ENCODE results near the gene CDC42EP1. TPM values are rescaled to one million over a fixed set of nuclear protein-coding genes. Genes with fewer than 3 reads are reported as not detected.
"Not testable (repeated sequence)": the region's sequence is repeated elsewhere in the genome, so short reads cannot be mapped to it uniquely, and the experiment has no call there.

CDC42EP1 gene, protein sequence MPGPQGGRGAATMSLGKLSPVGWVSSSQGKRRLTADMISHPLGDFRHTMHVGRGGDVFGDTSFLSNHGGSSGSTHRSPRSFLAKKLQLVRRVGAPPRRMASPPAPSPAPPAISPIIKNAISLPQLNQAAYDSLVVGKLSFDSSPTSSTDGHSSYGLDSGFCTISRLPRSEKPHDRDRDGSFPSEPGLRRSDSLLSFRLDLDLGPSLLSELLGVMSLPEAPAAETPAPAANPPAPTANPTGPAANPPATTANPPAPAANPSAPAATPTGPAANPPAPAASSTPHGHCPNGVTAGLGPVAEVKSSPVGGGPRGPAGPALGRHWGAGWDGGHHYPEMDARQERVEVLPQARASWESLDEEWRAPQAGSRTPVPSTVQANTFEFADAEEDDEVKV
- total RNA-seq, result 8.9 TPM

GRCh38 chr22:37559901-37560607 lies at the start of gene CDC42EP1:
Gene CDC42EP1, plus strand, starts transcription at chr22:37560480. Its CDS starts 5,870 bp downstream, at chr22:37566350.
- peak; percentile 39 for DNase-seq

DNA sequence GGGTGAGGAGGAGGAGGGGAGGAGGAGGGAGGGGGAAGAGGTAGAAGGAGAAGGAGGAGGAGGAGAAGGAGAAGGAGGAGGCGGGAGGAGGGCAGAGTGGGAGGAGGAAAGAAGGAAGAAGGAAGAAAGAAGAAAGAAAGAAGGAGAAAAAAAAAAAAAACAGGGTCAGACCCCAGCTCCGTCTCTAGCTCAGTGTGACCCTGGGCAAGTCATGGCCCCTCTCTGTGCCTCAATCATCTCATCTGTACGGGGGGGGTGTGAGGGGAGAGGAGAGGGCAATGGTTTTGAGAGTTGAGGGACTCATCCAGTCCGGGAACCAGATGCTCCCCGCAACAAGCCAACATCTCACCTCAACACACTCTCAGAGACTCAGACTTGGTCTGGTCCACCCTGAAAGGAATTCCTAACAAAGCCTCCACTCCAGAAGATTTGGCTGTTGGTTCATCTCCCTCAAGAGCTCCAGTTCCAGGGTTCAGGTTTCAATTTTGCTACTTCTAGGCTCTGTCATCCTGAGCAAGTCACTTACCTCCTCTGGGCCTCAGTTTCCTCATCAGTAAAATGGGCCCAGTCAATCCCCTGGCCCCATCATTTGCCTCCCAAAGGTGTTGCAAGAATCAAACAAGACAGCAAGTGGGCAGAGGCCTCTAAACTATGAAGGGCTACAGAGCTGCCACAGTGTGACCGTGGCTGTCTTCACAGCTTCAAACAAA lies 48.7 kb upstream of the CDC42EP1 start:
- no peak for DNase-seq

DNA sequence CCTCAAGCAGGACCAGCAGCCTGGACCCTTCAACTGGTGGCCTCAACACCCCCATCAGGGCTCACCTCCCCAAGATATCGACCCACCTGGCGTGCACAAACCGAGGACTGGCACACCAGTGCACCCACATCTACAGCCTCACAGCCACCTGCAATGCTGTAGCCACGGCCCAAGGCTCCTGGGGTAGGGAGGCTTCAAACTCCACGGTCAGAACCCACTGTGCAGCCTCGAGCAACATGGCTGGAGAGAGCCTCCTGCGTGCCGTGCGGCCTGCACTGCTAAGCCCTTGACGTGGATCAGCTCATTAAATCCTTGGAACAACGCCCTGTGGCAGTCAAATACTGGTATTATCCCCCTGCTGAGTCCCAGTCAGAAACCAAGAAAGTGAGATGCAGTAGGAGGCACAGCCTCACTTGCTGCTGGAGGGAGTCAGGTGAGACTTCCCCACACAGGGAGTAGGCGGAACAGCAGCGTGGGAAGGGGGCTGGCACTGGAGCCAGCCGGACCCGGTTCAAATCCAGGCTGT lies 45.7 kb upstream of the CDC42EP1 start:
- no peak for DNase-seq

- DNase-seq, result no peak
These were observed 44.4 kb upstream of the CDC42EP1 start for GRCh38 chr22:37515901-37516300.

GRCh38 chr22:37516456-37516855 lies 43.8 kb upstream of the CDC42EP1 start:
- DNase-seq, result no peak

DNA sequence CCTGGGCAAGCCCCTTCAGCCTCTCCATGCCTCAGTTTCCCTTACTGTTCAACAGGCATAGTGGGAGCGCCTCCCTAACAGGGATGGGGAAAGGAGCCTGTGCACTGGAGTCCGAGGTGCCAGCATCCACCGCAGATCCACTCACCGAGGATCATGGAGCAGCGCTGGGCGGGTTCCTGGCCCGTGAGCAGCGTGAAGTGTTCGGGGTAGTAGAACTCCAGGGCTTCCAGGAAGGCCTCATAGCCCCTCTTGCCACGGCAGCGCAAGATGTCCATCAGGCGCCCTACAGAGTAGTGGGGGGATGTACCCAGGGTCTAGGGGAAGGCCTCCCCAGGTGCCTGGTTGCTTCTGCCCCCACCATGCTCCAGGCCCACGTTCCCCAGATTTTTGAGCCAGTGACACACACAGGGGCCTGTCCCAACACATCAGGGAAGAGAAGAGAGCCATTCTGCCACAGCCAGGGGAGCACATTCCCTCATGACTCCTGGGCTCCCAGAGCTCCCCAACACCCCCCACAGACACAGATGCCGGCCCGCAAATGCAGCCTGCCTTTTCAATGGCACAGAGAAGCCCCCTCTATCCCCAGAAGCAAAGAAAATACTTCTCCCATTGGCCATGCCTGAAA lies 42.3 kb upstream of the CDC42EP1 start:
- DNase-seq, result no peak

GRCh38 chr22:37518509-37519267 lies 41.6 kb upstream of the CDC42EP1 start:
- DNase-seq, result no peak

DNA sequence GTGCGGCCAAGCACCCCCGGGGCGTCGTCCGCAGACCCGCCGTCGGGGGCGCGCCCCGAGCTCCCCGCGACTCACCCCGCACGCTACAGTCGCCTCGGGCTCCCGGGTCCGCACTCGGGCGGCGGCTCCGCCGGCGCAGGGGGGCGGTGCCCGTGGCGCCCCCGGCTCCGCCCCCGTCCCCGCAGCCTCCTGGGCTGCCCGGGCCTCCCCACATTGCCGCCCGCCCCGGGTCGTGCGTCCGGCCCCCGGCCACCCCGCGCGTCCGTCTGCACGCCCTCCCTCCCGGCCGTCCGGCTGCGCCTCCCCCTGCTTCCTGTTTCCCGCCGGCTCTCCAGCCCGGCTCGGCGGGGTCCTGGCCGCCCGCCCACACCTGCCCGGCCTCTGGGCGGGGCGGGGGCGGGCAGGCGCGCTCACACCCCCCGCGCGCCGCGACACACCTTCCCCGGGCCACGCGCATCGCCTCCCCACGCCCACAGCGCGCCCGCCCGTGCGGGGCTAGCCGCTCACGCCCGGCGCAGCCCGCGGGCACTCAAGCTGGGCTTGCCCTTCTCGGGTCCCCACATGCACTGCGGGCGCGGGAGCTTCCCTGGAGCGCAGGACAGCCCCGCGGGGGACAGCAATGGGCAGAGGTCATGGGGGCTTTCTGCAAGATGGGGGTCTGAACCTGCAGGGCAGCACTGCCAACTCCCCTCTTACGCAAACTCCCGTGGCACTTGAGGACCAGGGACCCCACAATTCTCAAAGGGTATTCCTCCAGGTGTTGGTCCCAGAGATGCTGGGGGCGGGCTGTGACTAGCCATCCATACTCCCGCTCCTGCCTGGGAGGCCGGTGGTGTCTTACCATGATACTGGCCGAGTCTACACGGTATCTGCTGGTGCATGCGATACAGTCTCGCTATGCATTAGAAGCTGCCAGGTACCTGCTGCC lies 40.7 kb upstream of the CDC42EP1 start, which contains the start of gene CARD10:
Gene CARD10, minus strand, starts transcription at position 148 of the 928 bp plus-strand sequence. CDS start 215 bp downstream, outside the sequence.
- no peak for DNase-seq

- DNase-seq, result no peak
These were observed 39.5 kb upstream of the CDC42EP1 start for GRCh38 chr22:37520776-37521191.

GRCh38 chr22:37521236-37521739 lies 39.0 kb upstream of the CDC42EP1 start:
- DNase-seq, result no peak

GRCh38 chr22:37522482-37522881 lies 37.8 kb upstream of the CDC42EP1 start:
- DNase-seq, result no peak

GRCh38 chr22:37525073-37525745 lies 35.1 kb upstream of the CDC42EP1 start:
- no peak for DNase-seq

- DNase-seq, result no peak
These were observed 34.4 kb upstream of the CDC42EP1 start for GRCh38 chr22:37525746-37526350.

GRCh38 chr22:37526376-37526775 lies 33.9 kb upstream of the CDC42EP1 start:
- DNase-seq, result no peak

DNA sequence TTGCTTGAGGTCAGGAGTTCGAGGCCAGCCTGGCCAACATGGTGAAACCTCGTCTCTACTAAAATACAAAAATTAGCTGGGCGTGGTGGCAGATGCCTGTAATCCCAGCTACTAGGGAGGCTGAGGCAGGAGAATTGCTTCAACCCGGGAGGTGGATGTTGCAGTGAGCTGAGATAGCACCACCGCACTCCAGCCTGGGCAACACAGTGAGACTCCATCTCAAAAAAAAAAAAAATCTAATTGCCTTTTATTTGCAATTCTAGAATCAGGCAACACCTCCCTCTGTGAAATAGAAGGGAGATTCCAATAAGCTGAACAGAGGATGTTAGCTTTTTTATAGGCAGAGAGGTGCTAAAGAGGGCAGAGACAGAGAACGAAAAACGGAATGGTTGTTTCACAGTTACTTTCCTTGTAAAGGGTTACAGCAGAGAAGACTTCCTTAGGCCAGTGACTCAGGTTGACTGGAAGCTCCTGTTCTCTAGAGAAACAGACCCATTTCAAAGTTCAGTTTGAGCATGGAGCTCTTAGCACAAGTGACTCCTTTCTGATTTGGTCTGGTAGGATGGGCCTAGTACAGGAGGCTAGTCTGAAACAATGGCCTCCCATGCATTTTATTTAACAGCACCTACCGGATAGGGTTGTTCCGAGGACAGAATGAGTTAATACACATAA lies 33.1 kb upstream of the CDC42EP1 start:
- not testable (repeated sequence) for DNase-seq

DNA sequence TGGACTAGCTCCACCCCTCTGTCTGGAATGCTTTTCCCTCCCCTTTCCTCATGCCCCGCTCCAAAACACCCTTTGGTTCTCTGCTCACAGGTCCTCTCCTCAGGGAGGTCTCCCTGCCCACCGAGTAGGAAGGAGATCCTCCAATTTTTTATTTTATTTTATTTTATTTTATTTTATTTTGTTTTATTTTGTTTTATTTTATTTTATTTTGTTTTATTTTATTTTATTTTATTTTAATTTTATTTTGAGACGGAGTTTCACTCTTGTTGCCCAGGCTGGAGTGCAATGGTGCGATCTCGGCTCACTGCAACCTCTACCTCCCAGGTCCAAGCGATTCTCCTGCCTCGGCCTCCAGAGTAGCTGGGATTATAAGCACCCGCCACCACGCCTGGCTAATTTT lies 32.3 kb upstream of the CDC42EP1 start:
- DNase-seq, result not testable (repeated sequence)

DNA sequence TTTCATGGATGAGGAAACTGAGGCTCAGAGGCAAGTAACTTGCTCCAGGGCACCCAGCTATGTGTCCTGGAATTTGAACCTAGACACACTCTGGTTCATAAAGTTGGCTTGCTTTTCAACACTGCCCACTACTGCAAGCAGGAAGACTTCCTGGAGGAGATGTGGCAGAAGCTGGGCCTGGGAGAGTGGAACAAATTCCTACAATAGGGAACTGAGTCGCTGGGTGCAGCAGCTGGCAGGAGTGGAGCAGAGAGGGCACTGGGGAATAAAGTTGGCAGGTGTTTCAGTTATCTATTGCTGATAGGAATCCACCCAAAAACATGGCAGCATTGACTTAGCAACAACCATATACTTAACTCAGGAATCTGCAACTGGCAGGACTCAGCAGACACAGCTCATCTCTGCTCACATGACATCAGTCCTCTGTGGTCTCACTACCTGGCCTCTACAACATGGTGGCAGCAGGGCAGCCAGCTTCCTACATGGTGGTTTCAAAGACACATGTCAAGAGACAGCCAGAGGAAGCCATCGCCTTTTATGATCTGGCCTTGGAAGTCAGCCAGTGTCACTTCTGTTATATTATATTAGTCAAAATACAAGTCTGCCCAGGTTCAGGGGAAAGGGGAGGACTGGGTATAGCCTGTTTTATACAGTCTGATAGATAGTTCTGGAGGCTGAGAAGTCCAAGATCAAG lies 30.5 kb upstream of the CDC42EP1 start:
- no peak for DNase-seq

DNA sequence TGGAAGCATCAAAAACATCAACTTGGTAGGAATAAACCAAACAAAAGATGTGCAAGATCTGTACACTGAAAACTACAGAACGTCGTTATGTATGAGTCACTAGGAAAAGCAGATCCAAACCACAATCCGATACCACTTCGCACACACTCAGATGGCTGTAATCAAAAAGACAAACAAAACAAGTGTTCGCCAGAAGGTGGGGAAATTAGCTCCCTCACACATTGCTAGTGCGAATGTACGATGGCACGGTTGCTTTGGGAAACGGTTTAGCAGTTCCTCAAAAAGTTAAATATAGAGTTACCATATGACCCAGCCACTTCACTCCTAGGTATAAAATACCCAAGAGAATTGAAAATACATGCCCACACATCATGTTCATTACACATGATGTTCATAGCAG lies 26.3 kb upstream of the CDC42EP1 start:
- peak; percentile 81 for DNase-seq
